Heart right ventricle (tissue), 16 donors: Measurements from ENCODE around the gene MFSD6. TPM values are rescaled to one million over a fixed set of nuclear protein-coding genes. Genes with fewer than 3 reads are reported as not detected.

Experiments used
- ATAC-seq, 8 donors: fragments of 200-7000 bp; cut with Tn5 transposase; one replicate each; pipeline ENCODE4 v1.9.1; 2020; ENCODE audit warnings: mild to moderate bottlenecking in 8 of 8, moderate library complexity in 8 of 8, moderate number of reproducible peaks in 1 of 8
- DNase-seq, 2 donors: peaks; one replicate each; pipeline ENCODE4 v3.0.0-alpha.2; 2020
- H3K27ac ChIP-seq, 10 donors: fragments of 200-600 bp; sonication (generic) in 2 of 10; one replicate each; pipeline versions ENCODE4 v1.5.0 to v1.8.0; 2020 to 2022; ENCODE audit warnings: mild to moderate bottlenecking in 3 of 10
- H3K27me3 ChIP-seq, 7 donors: fragments of 200-600 bp; one replicate each; pipeline ENCODE4 v1.8.0; 2021 to 2022; ENCODE audit warnings: mild to moderate bottlenecking in 2 of 7
- H3K36me3 ChIP-seq, 9 donors: fragments of 200-600 bp; sonication (generic) in 1 of 9; one replicate each; pipeline versions ENCODE4 v1.5.0 to v1.8.0; 2020 to 2022; ENCODE audit warnings: mild to moderate bottlenecking in 2 of 9
- H3K4me1 ChIP-seq, 9 donors: fragments of 200-600 bp; sonication (generic) in 1 of 9; one replicate each; pipeline versions ENCODE4 v1.5.0 to v1.8.0; 2020 to 2022; ENCODE audit warnings: mild to moderate bottlenecking in 4 of 9
- H3K4me3 ChIP-seq, 10 donors: fragments of 200-600 bp; sonication (generic) in 2 of 10; one replicate each; pipeline versions ENCODE4 v1.5.0 to v1.8.0; 2020 to 2022; ENCODE audit warnings: mild to moderate bottlenecking in 7 of 10, moderate library complexity in 2 of 10
- H3K9me3 ChIP-seq, 11 donors: fragments of 200-600 bp in 10 of 11; sonication (generic) in 2 of 11; one replicate each; pipeline versions ENCODE4 v1.5.0 to v1.8.0; 2013 to 2022; ENCODE audit warnings: mild to moderate bottlenecking in 2 of 11, control low read depth in 1 of 11, moderate library complexity in 1 of 11
- WGBS, 2 donors: extraction: QIAGEN DNeasy Blood & Tissue Kit; methylation state at CpG; one replicate each; pipeline ENCODE4 v1.1.7; 2013; ENCODE audit warnings: inconsistent platforms in 1 of 2; 5-methylcytosine and 5-hydroxymethylcytosine counted together
- intact Hi-C, 10 donors: fragments of 100-400 bp; cut with DNase I; formaldehyde crosslinking; loops; one replicate each; pipeline versions ENCODE4 v1.11.1 to v1.14.2; 2022
- polyA plus RNA-seq, 2 donors: library from polyadenylated mRNA; stranded (reverse); fragments of 200-250 nt; gene quantifications; one replicate each; pipeline ENCODE4 v1.2.3, GENCODE V29; 2013
- total RNA-seq, 10 donors: library from RNA; stranded (reverse); fragmentation: NEBNext Ultra II Directional in 3 of 10; extraction: Animal tissue kit (Norgen Biotek cat#: 25700) in 3 of 10; gene quantifications; one replicate each; pipeline versions ENCODE4 v1.2.1 to v1.2.4, GENCODE V29; 2021 to 2023
- TF ChIP-seq, protein P1 (sequence below), 9 donors: fragments of 200-600 bp; sonication (generic) in 2 of 9; IDR thresholded peaks; one replicate each; pipeline versions ENCODE4 v1.5.0 to v1.8.0; 2021 to 2022; ENCODE audit warnings: antibody characterized with exemption in 9 of 9, mild to moderate bottlenecking in 5 of 9, moderate library complexity in 1 of 9
- donor health status: Arrhythmogenic right ventricular cardiomyopathy.
- donor health status: ischemic (EF 13 %, LVEDD 7.1; RV severe dilation, severe dysfunction).
- donor health status: healthy with polysubstance abuse.
- donor health status: DM: no; HTN: yes; CAD: no.
- donor health status: DM: no; HTN: no; CAD: no.
- donor health status: ischemic (EF 25% LVEDD 6.9; RV normal size, moderate dysfunction).
- donor health status: ischemic (EF 25% LVEDD 5.7; RV mildly dilated, moderate dysfunction).
- donor health status: healthy.
- donor health status: DM: yes; HTN: yes; CAD: no.
- donor health status: Ischemic cardiomyopathy.
- donor health status: ischemic (EF 35%, LVEDD 5.7; RV mildly dilated, moderate dysfunction).
- donor health status: nonischemic (EF 11% LVEDD 7.7; RV severe dilation, severe dysfunction).
- donor health status: DM: yes; HTN: yes; CAD: no.
- donor health status: PGD.
- donor health status: ischemic (EF 29% LVEDD 5.4; RV normal size, mild dysfunction).
- donor health status: nonischemic (EF 23%, LVEDD 6.1; RV moderate dilation, normal function).

MFSD6 gene
- total and polyA plus RNA-seq, 12 donors: 9.7 to 26.7 (median 15.9) TPM

GRCh38 chr2:190546734-190547133 is 138.6 kb downstream of the MFSD6 start:
- 94% methylated on average over 3 of the region's 3 CpGs for WGBS, 2 donors
- no peak overlapping the region for H3K4me3 ChIP-seq
- DNase-seq: no peak
- no peaks in the 10 kb centered on the region for H3K27me3 ChIP-seq
- no peak for ATAC-seq
- peaks cover 0 to 10% (median 5%) of the 10 kb centered on the region in 11 donors for H3K9me3 ChIP-seq
- no peak overlapping the region for H3K27ac ChIP-seq
- TF ChIP-seq, protein P1, sequence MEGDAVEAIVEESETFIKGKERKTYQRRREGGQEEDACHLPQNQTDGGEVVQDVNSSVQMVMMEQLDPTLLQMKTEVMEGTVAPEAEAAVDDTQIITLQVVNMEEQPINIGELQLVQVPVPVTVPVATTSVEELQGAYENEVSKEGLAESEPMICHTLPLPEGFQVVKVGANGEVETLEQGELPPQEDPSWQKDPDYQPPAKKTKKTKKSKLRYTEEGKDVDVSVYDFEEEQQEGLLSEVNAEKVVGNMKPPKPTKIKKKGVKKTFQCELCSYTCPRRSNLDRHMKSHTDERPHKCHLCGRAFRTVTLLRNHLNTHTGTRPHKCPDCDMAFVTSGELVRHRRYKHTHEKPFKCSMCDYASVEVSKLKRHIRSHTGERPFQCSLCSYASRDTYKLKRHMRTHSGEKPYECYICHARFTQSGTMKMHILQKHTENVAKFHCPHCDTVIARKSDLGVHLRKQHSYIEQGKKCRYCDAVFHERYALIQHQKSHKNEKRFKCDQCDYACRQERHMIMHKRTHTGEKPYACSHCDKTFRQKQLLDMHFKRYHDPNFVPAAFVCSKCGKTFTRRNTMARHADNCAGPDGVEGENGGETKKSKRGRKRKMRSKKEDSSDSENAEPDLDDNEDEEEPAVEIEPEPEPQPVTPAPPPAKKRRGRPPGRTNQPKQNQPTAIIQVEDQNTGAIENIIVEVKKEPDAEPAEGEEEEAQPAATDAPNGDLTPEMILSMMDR (IDR thresholded peaks at IDR 0.05): no peak
- intact Hi-C loops: loop anchor here in 1 of 10 donors (10.0 kb wide), 1 partner anchor 258 kb away; no protein-coding TSS in a partner anchor
- peaks cover 0 to 7% (median 0%) of the 10 kb centered on the region in 9 donors for H3K4me1 ChIP-seq
- no peaks in the 10 kb centered on the region for H3K36me3 ChIP-seq

- TF ChIP-seq, protein P1 (IDR thresholded peaks at IDR 0.05): no peak
- DNase-seq (no peak), ATAC-seq (no peak)
- H3K36me3 ChIP-seq: no peaks in the 10 kb centered on the region
- no peak overlapping the region for H3K27ac ChIP-seq
- H3K9me3 ChIP-seq: no peaks in the 10 kb centered on the region
- H3K4me3 ChIP-seq: no peak overlapping the region
- H3K27me3 ChIP-seq: no peaks in the 10 kb centered on the region
- peaks cover 0 to 10% (median 0%) of the 10 kb centered on the region in 9 donors for H3K4me1 ChIP-seq
- intact Hi-C loops: loop anchor here in 1 of 10 donors (10.0 kb wide), 1 partner anchor 257 kb away; no protein-coding TSS in a partner anchor
Observed at GRCh38 chr2:190547886-190548285, 139.7 kb downstream of the MFSD6 start.

GRCh38 chr2:190550137-190550536 is 142.0 kb downstream of the MFSD6 start:
- ATAC-seq: no peak
- no peak overlapping the region for H3K4me3 ChIP-seq
- H3K4me1 ChIP-seq: peaks cover 0 to 6% (median 0%) of the 10 kb centered on the region in 9 donors
- no peaks in the 10 kb centered on the region for H3K9me3 ChIP-seq
- no peaks in the 10 kb centered on the region for H3K36me3 ChIP-seq
- TF ChIP-seq, protein P1 (IDR thresholded peaks at IDR 0.05): no peak
- 97% methylated on average over 3 of the region's 3 CpGs for WGBS, 2 donors
- no peak overlapping the region for H3K27ac ChIP-seq
- no peaks in the 10 kb centered on the region for H3K27me3 ChIP-seq
- DNase-seq: no peak
- intact Hi-C loops: no loop called here

Other genes with a start within 250 kb of the MFSD6 start
- gene HIBCH, start 88.5 kb upstream of the MFSD6 start, total RNA-seq: 10 to 100 TPM; 16.9 to 38.4 (median 26.8) TPM
- gene HIBCH, start 88.5 kb upstream of the MFSD6 start, polyA plus RNA-seq: 10 to 100 TPM in 1 of 2 donors, 1 to 10 TPM in 1; 7.7 to 12.0 TPM
- gene INPP1, start 64.8 kb upstream of the MFSD6 start, total RNA-seq: 10 to 100 TPM; 10.4 to 21.5 (median 16.0) TPM
- 10 to 100 TPM; 24.7 to 29.5 TPM for gene INPP1, start 64.8 kb upstream of the MFSD6 start, polyA plus RNA-seq
- 1 to 10 TPM; 2.0 to 4.7 (median 2.7) TPM for gene NEMP2, start 126.4 kb downstream of the MFSD6 start, total RNA-seq
- gene NEMP2, start 126.4 kb downstream of the MFSD6 start, polyA plus RNA-seq: under 1 TPM; 0.51 to 0.75 TPM
- 10 to 100 TPM; 22.7 to 41.5 (median 28.4) TPM for gene NAB1, start 240.7 kb downstream of the MFSD6 start, total RNA-seq
- gene NAB1, start 240.7 kb downstream of the MFSD6 start, polyA plus RNA-seq: 10 to 100 TPM in 1 of 2 donors, 1 to 10 TPM in 1; 9.3 to 18.9 TPM